Smooth muscle cell (in vitro differentiated cells): ENCODE results near the gene CPLX1. TPM values are rescaled to one million over a fixed set of nuclear protein-coding genes. Genes with fewer than 3 reads are reported as not detected.

ENCODE experiments used
- DNase-seq: peaks from one replicate; lab custom pipeline; 2025; ENCODE audit not compliant: unreplicated experiment; lab: John Stamatoyannopoulos, UW
- H2AFZ ChIP-seq: fragments of 200-600 bp; sonication (generic); 2 replicates; pipeline ENCODE4 v1.6.0; 2016; ENCODE audit warnings: antibody characterized with exemption, low read depth, mild to moderate bottlenecking
- H3F3A ChIP-seq: fragments of 200-600 bp; sonication (generic); 2 replicates; pipeline ENCODE4 v1.6.0; 2017; ENCODE audit warnings: antibody characterized with exemption, low read depth
- H3K27ac ChIP-seq: fragments of 200-600 bp; sonication (generic); 2 replicates; pipeline ENCODE4 v1.5.1; 2016; ENCODE audit warnings: low read depth, mild to moderate bottlenecking
- H3K27me3 ChIP-seq: fragments of 200-600 bp; sonication (generic); 2 replicates; pipeline ENCODE4 v1.6.1; 2016; ENCODE audit warnings: low read depth, mild to moderate bottlenecking
- H3K36me3 ChIP-seq: fragments of 200-600 bp; sonication (generic); 2 replicates; pipeline ENCODE4 v1.5.1; 2016; ENCODE audit warnings: low read depth
- H3K4me1 ChIP-seq: fragments of 200-600 bp; sonication (generic); 2 replicates; pipeline ENCODE4 v1.5.1; 2016; ENCODE audit warnings: low read depth
- H3K4me2 ChIP-seq: fragments of 200-600 bp; sonication (generic); 2 replicates; pipeline ENCODE4 v1.6.0; 2016; ENCODE audit warnings: mild to moderate bottlenecking
- H3K4me3 ChIP-seq: fragments of 200-600 bp; sonication (generic); 2 replicates; pipeline ENCODE4 v1.5.1; 2016; ENCODE audit warnings: mild to moderate bottlenecking
- H3K79me2 ChIP-seq: fragments of 200-600 bp; sonication (generic); 2 replicates; pipeline ENCODE4 v1.6.0; 2016; ENCODE audit warnings: low read depth, mild to moderate bottlenecking
- H3K9ac ChIP-seq: fragments of 200-600 bp; sonication (generic); 2 replicates; pipeline ENCODE4 v1.6.0; 2016; ENCODE audit warnings: low read depth
- H3K9me3 ChIP-seq: fragments of 200-600 bp; sonication (generic); replicated peaks from 2 replicates; pipeline ENCODE4 v1.5.1; 2016; ENCODE audit warnings: low read depth
- H4K20me1 ChIP-seq: fragments of 200-600 bp; sonication (generic); 2 replicates; pipeline ENCODE4 v1.6.0; 2016; ENCODE audit warnings: low read depth
- WGBS: methylation state at CpG from one replicate; pipeline ENCODE4 v1.1.7; 2016; ENCODE audit warnings: low lambda C conversion rate; 5-methylcytosine and 5-hydroxymethylcytosine counted together
- polyA plus RNA-seq: library from polyadenylated mRNA; unstranded; fragments of >200 nt; fragmentation: Nextera tagmentation; extraction: Ambion mirVana; gene quantifications from 2 replicates; pipeline ENCODE4 v1.2.1, GENCODE V29; 2016
- total RNA-seq: library from RNA; depleted of rRNA; stranded (reverse); fragments of >200 nt; gene quantifications from 2 replicates; pipeline ENCODE4 v1.2.3, GENCODE V29; 2014
- TF ChIP-seq, protein P1 (sequence below): fragments of 200-600 bp; sonication (generic); IDR thresholded peaks from 2 replicates; pipeline ENCODE4 v1.5.1; 2017; ENCODE audit warnings: borderline replicate concordance, mild to moderate bottlenecking, antibody characterized with exemption; ENCODE audit not compliant: insufficient read depth, poor library complexity, severe bottlenecking

The CPLX1 gene
- total and polyA plus RNA-seq, 2 experiments from 2014 or later, result not detected

DNA sequence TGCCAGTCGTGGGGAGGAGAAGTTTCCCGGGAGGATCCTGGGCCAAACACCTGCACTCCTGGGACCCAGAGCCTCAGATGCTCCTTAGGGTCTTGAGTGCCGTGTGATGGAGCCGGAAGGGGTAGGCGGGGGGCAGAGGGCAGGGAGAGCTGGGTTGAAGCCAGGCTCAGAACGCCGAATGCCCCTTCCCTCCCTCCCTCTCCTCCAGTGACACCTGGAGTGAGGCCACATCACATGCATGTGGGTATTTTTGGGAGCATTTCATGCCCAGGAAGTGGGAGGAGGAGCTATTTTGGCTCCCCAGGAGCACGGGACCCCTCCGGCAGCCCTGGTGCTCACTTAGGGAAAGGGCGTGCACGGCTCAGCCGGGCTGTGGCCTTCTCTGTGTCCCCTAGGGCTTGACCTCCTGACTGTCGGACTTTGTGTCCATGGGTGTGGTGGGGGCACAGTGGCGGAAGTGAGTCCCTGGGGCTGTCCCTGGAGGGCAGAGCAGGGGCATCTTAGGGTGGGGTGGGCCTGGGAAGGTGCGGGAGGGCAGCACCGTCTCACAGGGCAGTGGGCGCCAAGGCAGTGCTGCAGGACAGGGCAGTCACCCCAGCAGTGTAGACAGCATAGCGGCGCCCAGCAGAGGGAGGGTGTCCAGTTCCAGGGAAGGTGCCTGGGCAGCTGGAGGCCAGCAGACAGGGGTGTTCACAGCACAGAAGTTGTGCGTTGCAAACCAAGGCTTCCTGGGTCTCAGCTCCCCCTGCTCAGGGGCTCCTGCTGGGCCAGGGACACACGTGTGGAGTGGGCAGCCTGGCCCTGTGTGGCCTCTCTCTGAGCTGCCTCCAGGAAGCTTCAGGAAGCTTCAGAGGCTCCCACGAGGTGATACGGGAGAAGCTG, 4.9 kb upstream of the CPLX1 start:
- Histone ChIP-seq H3K9ac (no peak overlapping the region), H3K79me2 (no peaks in the 10 kb centered on the region), H2AFZ (no peak overlapping the region), H3K36me3 (no peaks in the 10 kb centered on the region), H3F3A (no peaks in the 10 kb centered on the region), H3K4me1 (no peaks in the 10 kb centered on the region), H4K20me1 (no peaks in the 10 kb centered on the region), H3K27ac (no peak overlapping the region), H3K4me2 (no peak overlapping the region), H3K4me3 (no peak overlapping the region), H3K9me3 (no peaks in the 10 kb centered on the region), H3K27me3 (peaks cover 36% of the 10 kb centered on the region)
- DNase-seq, result no peak
- 82% methylated on average over 22 of the region's 23 CpGs for WGBS
- TF ChIP-seq, protein P1, sequence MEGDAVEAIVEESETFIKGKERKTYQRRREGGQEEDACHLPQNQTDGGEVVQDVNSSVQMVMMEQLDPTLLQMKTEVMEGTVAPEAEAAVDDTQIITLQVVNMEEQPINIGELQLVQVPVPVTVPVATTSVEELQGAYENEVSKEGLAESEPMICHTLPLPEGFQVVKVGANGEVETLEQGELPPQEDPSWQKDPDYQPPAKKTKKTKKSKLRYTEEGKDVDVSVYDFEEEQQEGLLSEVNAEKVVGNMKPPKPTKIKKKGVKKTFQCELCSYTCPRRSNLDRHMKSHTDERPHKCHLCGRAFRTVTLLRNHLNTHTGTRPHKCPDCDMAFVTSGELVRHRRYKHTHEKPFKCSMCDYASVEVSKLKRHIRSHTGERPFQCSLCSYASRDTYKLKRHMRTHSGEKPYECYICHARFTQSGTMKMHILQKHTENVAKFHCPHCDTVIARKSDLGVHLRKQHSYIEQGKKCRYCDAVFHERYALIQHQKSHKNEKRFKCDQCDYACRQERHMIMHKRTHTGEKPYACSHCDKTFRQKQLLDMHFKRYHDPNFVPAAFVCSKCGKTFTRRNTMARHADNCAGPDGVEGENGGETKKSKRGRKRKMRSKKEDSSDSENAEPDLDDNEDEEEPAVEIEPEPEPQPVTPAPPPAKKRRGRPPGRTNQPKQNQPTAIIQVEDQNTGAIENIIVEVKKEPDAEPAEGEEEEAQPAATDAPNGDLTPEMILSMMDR, result no peak

DNA sequence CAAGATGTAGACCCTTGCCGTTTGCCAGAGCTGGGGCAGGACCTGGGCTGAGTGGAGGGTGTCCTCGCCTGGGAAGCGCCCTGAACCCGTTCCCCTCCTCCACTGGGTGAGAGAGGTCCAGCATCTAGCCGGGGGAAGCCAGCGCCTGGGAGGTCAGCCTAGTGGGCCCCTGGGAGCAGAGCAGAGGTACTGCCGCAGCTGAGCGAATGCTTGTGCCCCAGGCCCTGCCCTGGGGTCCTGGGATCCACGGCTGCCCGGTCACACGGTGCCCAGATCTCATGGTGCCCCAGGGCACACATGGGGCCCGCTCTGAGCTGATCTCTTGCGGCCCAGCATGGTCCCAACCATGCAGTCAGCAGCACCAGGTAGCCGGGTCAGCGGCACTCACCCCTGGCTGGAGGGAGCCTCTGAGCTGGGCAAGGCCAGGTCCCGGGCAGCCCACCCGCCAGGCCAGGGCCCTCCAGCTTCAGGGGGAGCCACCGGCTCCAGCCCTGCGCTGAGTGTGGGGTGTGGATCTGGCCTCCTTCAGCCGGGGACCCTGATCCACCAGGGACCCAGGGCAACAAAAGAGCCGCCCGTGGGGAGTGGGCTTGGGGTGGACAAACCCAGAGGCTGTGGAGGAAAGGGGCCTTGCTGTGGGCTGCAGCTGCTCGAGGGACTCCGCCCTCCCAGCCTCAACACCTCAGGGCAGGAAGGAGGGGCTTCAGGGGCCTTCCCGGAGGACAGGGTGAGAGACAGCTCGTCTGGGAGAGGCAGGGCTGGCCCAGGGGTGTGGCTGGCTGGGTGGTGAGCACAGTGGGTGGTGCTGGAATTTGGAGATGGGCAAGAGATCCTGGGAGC, 4.1 kb upstream of the CPLX1 start:
- DNase-seq, result no peak
- 79% methylated on average over 26 of the region's 26 CpGs for WGBS
- Histone ChIP-seq H3F3A (no peaks in the 10 kb centered on the region), H4K20me1 (no peaks in the 10 kb centered on the region), H3K27me3 (peaks cover 45% of the 10 kb centered on the region), H3K4me2 (no peak overlapping the region), H3K79me2 (no peaks in the 10 kb centered on the region), H2AFZ (no peak overlapping the region), H3K36me3 (no peaks in the 10 kb centered on the region), H3K4me1 (no peaks in the 10 kb centered on the region), H3K9ac (no peak overlapping the region), H3K4me3 (no peak overlapping the region), H3K9me3 (no peaks in the 10 kb centered on the region), H3K27ac (no peak overlapping the region)
- TF ChIP-seq, protein P1, result no peak

DNA sequence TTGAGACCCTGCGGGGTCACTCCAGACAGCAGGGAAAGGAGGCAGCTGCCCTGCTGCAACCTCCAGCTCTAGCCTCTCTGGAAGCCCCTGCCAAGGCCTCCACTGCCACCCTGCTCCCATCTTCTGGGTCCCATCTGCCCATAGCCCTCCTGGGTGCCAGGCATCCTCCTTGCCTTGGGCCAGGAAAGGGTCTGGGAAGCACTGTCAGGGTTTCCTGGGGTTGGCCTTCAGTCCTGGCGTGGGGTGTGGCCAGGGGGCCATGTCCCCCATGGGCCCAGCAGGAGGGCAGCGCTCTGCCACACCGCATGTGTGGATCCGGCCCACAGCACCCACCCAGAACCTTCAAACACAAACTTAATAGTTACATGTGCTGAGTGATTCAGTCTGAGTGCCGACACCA, 3.4 kb upstream of the CPLX1 start:
- Histone ChIP-seq H2AFZ (no peak overlapping the region), H3K9ac (no peak overlapping the region), H3K4me1 (no peaks in the 10 kb centered on the region), H3K4me2 (no peak overlapping the region), H3K9me3 (no peaks in the 10 kb centered on the region), H3F3A (no peaks in the 10 kb centered on the region), H3K27me3 (peaks cover 52% of the 10 kb centered on the region), H3K36me3 (no peaks in the 10 kb centered on the region), H3K79me2 (no peaks in the 10 kb centered on the region), H4K20me1 (no peaks in the 10 kb centered on the region), H3K27ac (no peak overlapping the region), H3K4me3 (no peak overlapping the region)
- TF ChIP-seq, protein P1, result no peak
- 97% methylated on average over 6 of the region's 6 CpGs for WGBS
- DNase-seq, result no peak
